ENCODE results near the gene MED29. TPM values are rescaled to one million over a fixed set of nuclear protein-coding genes. Genes with fewer than 3 reads are reported as not detected.

The MED29 gene
- total and polyA plus RNA-seq, 2 donors (not counting 1 experiment from before 2014, with no cell fraction given), result 33.0 to 47.5 TPM

GRCh38 chr19:39398297-39398864 is 7.2 kb downstream of the MED29 start:
- H2AFZ ChIP-seq (ENCODE audit: insufficient read depth, low read depth, low read length, poor library complexity, severe bottlenecking), result no peak overlapping the region
- peak overlapping the region; percentile 70 for H3K4me3 Mint-ChIP-seq
- no peak for ATAC-seq (ENCODE audit: low read depth)
- no peaks in the 10 kb centered on the region for H3K27me3 ChIP-seq (replicated peaks in 1 of 4; ENCODE audit: control extremely low read depth in 1 of 4, control insufficient read depth in 3 of 4, insufficient read depth in 4 of 4, low read length in 3 of 4)
- WGBS (ENCODE audit: insufficient coverage), result 41% methylated on average over 11 of the region's 11 CpGs
- H3K9me3 ChIP-seq (ENCODE audit: control extremely low read depth in 1 of 3, control insufficient read depth in 2 of 3, insufficient read depth in 1 of 3, low read length in 2 of 3), result peaks cover 0 to 17% (median 0%) of the 10 kb centered on the region in 3 donors
- peak overlapping the region; percentile 60 for H3K4me2 ChIP-seq (replicated peaks; ENCODE audit: low read depth, low read length, poor library complexity, severe bottlenecking)
- CTCF ChIA-PET, result interaction anchor here (0.8 to 8.9 kb wide), 17 partner anchors 7 to 286 kb away, joined by 3 to 260 read pairs (median 7); partner anchors contain the start of genes PLEKHG2, RPS16, SAMD4B and ZFP36
- peaks cover 52 to 64% of the 10 kb centered on the region in 2 donors for H3K4me1 ChIP-seq (ENCODE audit: control insufficient read depth in 2 of 2, insufficient read depth in 2 of 2, low read length in 2 of 2)
- TF ChIP-seq EZH2 (IDR thresholded peaks at IDR 0.05; ENCODE audit: borderline replicate concordance, insufficient read depth, low read depth, low read length, poor library complexity, severe bottlenecking), result no peak
- TF ChIP-seq, protein P1, sequence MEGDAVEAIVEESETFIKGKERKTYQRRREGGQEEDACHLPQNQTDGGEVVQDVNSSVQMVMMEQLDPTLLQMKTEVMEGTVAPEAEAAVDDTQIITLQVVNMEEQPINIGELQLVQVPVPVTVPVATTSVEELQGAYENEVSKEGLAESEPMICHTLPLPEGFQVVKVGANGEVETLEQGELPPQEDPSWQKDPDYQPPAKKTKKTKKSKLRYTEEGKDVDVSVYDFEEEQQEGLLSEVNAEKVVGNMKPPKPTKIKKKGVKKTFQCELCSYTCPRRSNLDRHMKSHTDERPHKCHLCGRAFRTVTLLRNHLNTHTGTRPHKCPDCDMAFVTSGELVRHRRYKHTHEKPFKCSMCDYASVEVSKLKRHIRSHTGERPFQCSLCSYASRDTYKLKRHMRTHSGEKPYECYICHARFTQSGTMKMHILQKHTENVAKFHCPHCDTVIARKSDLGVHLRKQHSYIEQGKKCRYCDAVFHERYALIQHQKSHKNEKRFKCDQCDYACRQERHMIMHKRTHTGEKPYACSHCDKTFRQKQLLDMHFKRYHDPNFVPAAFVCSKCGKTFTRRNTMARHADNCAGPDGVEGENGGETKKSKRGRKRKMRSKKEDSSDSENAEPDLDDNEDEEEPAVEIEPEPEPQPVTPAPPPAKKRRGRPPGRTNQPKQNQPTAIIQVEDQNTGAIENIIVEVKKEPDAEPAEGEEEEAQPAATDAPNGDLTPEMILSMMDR (IDR thresholded peaks at IDR 0.05), result no peak
- H3K4me1 Mint-ChIP-seq, result peaks cover 66% of the 10 kb centered on the region
- H3K27ac Mint-ChIP-seq, result peak overlapping the region; percentile 96
- H3K27ac ChIP-seq (ENCODE audit: low read length in 2 of 2), result peak overlapping the region; percentile 90 to 100
- H3K27me3 Mint-ChIP-seq, result no peaks in the 10 kb centered on the region
- peaks cover 69% of the 10 kb centered on the region for H3K79me2 ChIP-seq (ENCODE audit: control insufficient read depth, insufficient read depth, low read length)
- H3K4me3 ChIP-seq (ENCODE audit: control extremely low read depth in 1 of 5, extremely low read depth in 1 of 5, insufficient read depth in 1 of 5, low read depth in 2 of 5, low read length in 4 of 5), result peak overlapping the region in 2 of 5 experiments; percentile 12 to 14
- no peaks in the 10 kb centered on the region for H3K9me3 Mint-ChIP-seq (ENCODE audit: insufficient read depth)
- H3K9ac ChIP-seq (ENCODE audit: low read length), result peak overlapping the region; percentile 29
- H4K20me1 ChIP-seq (ENCODE audit: control insufficient read depth, insufficient read depth, low read length, poor library complexity, severe bottlenecking), result peaks cover 18% of the 10 kb centered on the region
- peaks cover 0 to 32% of the 10 kb centered on the region in 2 experiments for H3K36me3 ChIP-seq (replicated peaks in 1 of 2; ENCODE audit: control extremely low read depth in 1 of 2, control insufficient read depth in 1 of 2, extremely low read depth in 1 of 2, insufficient read depth in 2 of 2, low read length in 1 of 2)
- intact Hi-C loops (cut with micrococcal nuclease), result loop anchor here (1.0 kb wide), 1 partner anchor 47 kb away; the partner anchor contains the start of gene SUPT5H
- POLR2A ChIA-PET, result interaction anchor here (0.6 to 4.1 kb wide), 8 partner anchors 10 to 272 kb away, joined by 3 to 67 read pairs (median 5); partner anchors contain the start of genes PAK4, PLEKHG2, RPS16 and SAMD4B
- DNase-seq, result peak; percentile 67

DNA sequence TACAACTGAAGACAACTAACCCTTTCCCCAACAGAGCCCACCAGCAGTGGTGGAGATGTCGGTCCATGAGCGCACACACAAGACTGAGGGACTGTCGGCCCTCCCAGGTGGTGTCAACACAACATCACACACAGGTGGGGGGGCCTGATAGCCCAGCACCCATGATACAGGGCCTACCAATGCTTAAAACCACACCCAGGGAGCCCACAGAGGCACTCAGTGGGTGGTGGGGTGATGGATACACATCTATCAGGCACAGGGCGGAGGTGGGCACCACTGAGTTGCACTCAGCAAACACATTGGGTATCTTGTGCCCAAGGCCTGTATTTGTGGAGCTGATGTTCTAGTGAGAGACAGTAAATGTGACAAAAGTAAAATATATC is 8.5 kb downstream of the MED29 start:
- H3K27ac ChIP-seq (ENCODE audit: low read length in 2 of 2), result peak overlapping the region; percentile 42 to 100
- peaks cover 59 to 74% of the 10 kb centered on the region in 2 donors for H3K4me1 ChIP-seq (ENCODE audit: control insufficient read depth in 2 of 2, insufficient read depth in 2 of 2, low read length in 2 of 2)
- H3K4me3 ChIP-seq (ENCODE audit: control extremely low read depth in 1 of 5, extremely low read depth in 1 of 5, insufficient read depth in 1 of 5, low read depth in 2 of 5, low read length in 4 of 5), result no peak overlapping the region
- intact Hi-C loops (cut with micrococcal nuclease), result loop anchor here (10.0 kb wide), 1 partner anchor 535 kb away; no protein-coding TSS in a partner anchor
- ATAC-seq (ENCODE audit: low read depth) (no peak), DNase-seq (no peak)
- H3K27me3 ChIP-seq (replicated peaks in 1 of 4; ENCODE audit: control extremely low read depth in 1 of 4, control insufficient read depth in 3 of 4, insufficient read depth in 4 of 4, low read length in 3 of 4), result no peaks in the 10 kb centered on the region
- peak overlapping the region; percentile 32 for H3K4me2 ChIP-seq (replicated peaks; ENCODE audit: low read depth, low read length, poor library complexity, severe bottlenecking)
- H3K9ac ChIP-seq (ENCODE audit: low read length), result no peak overlapping the region
- Mint-ChIP-seq H3K4me1 (peaks cover 68% of the 10 kb centered on the region), H3K27me3 (no peaks in the 10 kb centered on the region), H3K9me3 (ENCODE audit: insufficient read depth) (no peaks in the 10 kb centered on the region), H3K27ac (peak overlapping the region; percentile 96), H3K4me3 (peak overlapping the region; percentile 81)
- POLR2A ChIA-PET, result interaction anchor here (1.1 to 8.8 kb wide), 5 partner anchors 8 to 36 kb away, joined by 4 to 74 read pairs (median 67); partner anchors contain the start of genes MED29, PAF1, PLEKHG2 and RPS16
- H3K36me3 ChIP-seq (replicated peaks in 1 of 2; ENCODE audit: control extremely low read depth in 1 of 2, control insufficient read depth in 1 of 2, extremely low read depth in 1 of 2, insufficient read depth in 2 of 2, low read length in 1 of 2), result peaks cover 0 to 23% of the 10 kb centered on the region in 2 experiments
- H2AFZ ChIP-seq (ENCODE audit: insufficient read depth, low read depth, low read length, poor library complexity, severe bottlenecking), result no peak overlapping the region
- CTCF ChIA-PET, result interaction anchor here (0.9 to 8.9 kb wide), 5 partner anchors 8 to 36 kb away, joined by 3 to 260 read pairs (median 28); partner anchors contain the start of genes MED29, PLEKHG2 and RPS16
- H3K79me2 ChIP-seq (ENCODE audit: control insufficient read depth, insufficient read depth, low read length), result peaks cover 63% of the 10 kb centered on the region
- TF ChIP-seq EZH2 (IDR thresholded peaks at IDR 0.05; ENCODE audit: borderline replicate concordance, insufficient read depth, low read depth, low read length, poor library complexity, severe bottlenecking), result no peak
- TF ChIP-seq, protein P1 (IDR thresholded peaks at IDR 0.05), result no peak
- H3K9me3 ChIP-seq (ENCODE audit: control extremely low read depth in 1 of 3, control insufficient read depth in 2 of 3, insufficient read depth in 1 of 3, low read length in 2 of 3), result peaks cover 0 to 17% (median 0%) of the 10 kb centered on the region in 3 donors
- WGBS (ENCODE audit: insufficient coverage), result 100% methylated on average over 1 of the region's 4 CpGs
- H4K20me1 ChIP-seq (ENCODE audit: control insufficient read depth, insufficient read depth, low read length, poor library complexity, severe bottlenecking), result peaks cover 8% of the 10 kb centered on the region

Measured in B cell (primary cell).